Lower lobe of right lung (tissue), 2 donors: Measurements from ENCODE around the gene JOSD2. TPM values are rescaled to one million over a fixed set of nuclear protein-coding genes. Genes with fewer than 3 reads are reported as not detected.
A peak's percentile ranks its signal among the peaks of the same experiment; 100 is the strongest.

Experiments used
- ATAC-seq, 2 donors: fragments of 200-7000 bp; cut with Tn5 transposase; one replicate each; pipeline ENCODE4 v1.9.1; 2020 to 2022; ENCODE audit warnings: mild to moderate bottlenecking in 2 of 2, moderate library complexity in 2 of 2
- DNase-seq: peaks from one replicate; pipeline ENCODE4 v3.0.0-alpha.2; 2020
- H3K27ac ChIP-seq: fragments of 200-600 bp; one replicate; pipeline ENCODE4 v1.8.0; 2022
- H3K27me3 ChIP-seq: fragments of 200-600 bp; one replicate; pipeline ENCODE4 v1.8.0; 2022; ENCODE audit warnings: low read depth
- H3K36me3 ChIP-seq: fragments of 200-600 bp; one replicate; pipeline ENCODE4 v1.8.0; 2022; ENCODE audit warnings: mild to moderate bottlenecking
- H3K4me1 ChIP-seq: fragments of 200-600 bp; one replicate; pipeline ENCODE4 v1.8.0; 2022
- H3K4me3 ChIP-seq: fragments of 200-600 bp; one replicate; pipeline ENCODE4 v1.8.0; 2022; ENCODE audit warnings: mild to moderate bottlenecking
- H3K9me3 ChIP-seq: fragments of 200-600 bp; one replicate; pipeline ENCODE4 v1.8.0; 2022
- CTCF ChIP-seq: fragments of 200-600 bp; IDR thresholded peaks from one replicate; pipeline ENCODE4 v1.8.0; 2022; ENCODE audit warnings: antibody characterized with exemption, mild to moderate bottlenecking
- intact Hi-C: fragments of 100-400 bp; cut with DNase I; formaldehyde crosslinking; loops from one replicate; pipeline ENCODE4 v1.11.0; 2022
- total RNA-seq: library from RNA; stranded (reverse); fragmentation: NEBNext Ultra II Directional; extraction: Animal tissue kit (Norgen Biotek cat#: 25700); gene quantifications from one replicate; pipeline ENCODE4 v1.2.1, GENCODE V29; 2021
- donor health status: DM: no; HTN: yes; CAD: no; lungs with severe emphysema.

Gene JOSD2
- total RNA-seq, 1 donor from 2014 or later = 40.4 TPM

- Histone ChIP-seq H3K36me3 (no peaks in the 10 kb centered on the region), H3K27me3 (peaks cover 45% of the 10 kb centered on the region), H3K9me3 (no peaks in the 10 kb centered on the region), H3K4me1 (no peaks in the 10 kb centered on the region), H3K27ac (no peak overlapping the region), H3K4me3 (no peak overlapping the region)
- ATAC-seq = no peak
- TF ChIP-seq CTCF = no peak
- intact Hi-C loops = no loop called here
- DNase-seq = no peak
Observed at GRCh38 chr19:50549059-50549926, 38.3 kb upstream of the JOSD2 start.

GRCh38 chr19:50548191-50549058 is 37.4 kb upstream of the JOSD2 start:
- Histone ChIP-seq H3K27me3 (peaks cover 38% of the 10 kb centered on the region), H3K4me1 (no peaks in the 10 kb centered on the region), H3K4me3 (no peak overlapping the region), H3K36me3 (no peaks in the 10 kb centered on the region), H3K9me3 (no peaks in the 10 kb centered on the region), H3K27ac (no peak overlapping the region)
- ATAC-seq (peak in 1 of 2 donors; percentile 7), DNase-seq (no peak)
- no peak for TF ChIP-seq CTCF
- intact Hi-C loops = no loop called here

- Histone ChIP-seq H3K4me3 (no peak overlapping the region), H3K36me3 (no peaks in the 10 kb centered on the region), H3K4me1 (no peaks in the 10 kb centered on the region), H3K27me3 (peaks cover 30% of the 10 kb centered on the region), H3K9me3 (no peaks in the 10 kb centered on the region), H3K27ac (no peak overlapping the region)
- no peak for ATAC-seq
- intact Hi-C loops = no loop called here
- no peak for TF ChIP-seq CTCF
- no peak for DNase-seq
Observed at GRCh38 chr19:50547385-50548190, 36.6 kb upstream of the JOSD2 start.

- intact Hi-C loops = no loop called here
Observed at GRCh38 chr19:50546527-50547221, 35.7 kb upstream of the JOSD2 start.

More at GRCh38 chr19:50546527-50547221, 35.7 kb upstream of the JOSD2 start:
- Histone ChIP-seq H3K36me3 (no peaks in the 10 kb centered on the region), H3K27me3 (peaks cover 24% of the 10 kb centered on the region), H3K4me1 (no peaks in the 10 kb centered on the region), H3K4me3 (no peak overlapping the region), H3K9me3 (no peaks in the 10 kb centered on the region), H3K27ac (no peak overlapping the region)
- ATAC-seq = no peak
- TF ChIP-seq CTCF = no peak
- DNase-seq = no peak
